HG03066 (cell line): ENCODE data around the gene SCAP.
"Not testable (repeated sequence)": the region's sequence is repeated elsewhere in the genome, so short reads cannot be mapped to it uniquely, and the experiment has no call there.

Source experiments
- ATAC-seq: cut with Tn5 transposase; IDR thresholded peaks from one replicate; pipeline ENCODE4 v1.9.1; 2021; ENCODE audit warnings: low read depth; ENCODE audit not compliant: unreplicated experiment

The SCAP gene

GRCh38 chr3:47370887-47371697 lies 104.6 kb downstream of the SCAP start:
- no peak for ATAC-seq

DNA sequence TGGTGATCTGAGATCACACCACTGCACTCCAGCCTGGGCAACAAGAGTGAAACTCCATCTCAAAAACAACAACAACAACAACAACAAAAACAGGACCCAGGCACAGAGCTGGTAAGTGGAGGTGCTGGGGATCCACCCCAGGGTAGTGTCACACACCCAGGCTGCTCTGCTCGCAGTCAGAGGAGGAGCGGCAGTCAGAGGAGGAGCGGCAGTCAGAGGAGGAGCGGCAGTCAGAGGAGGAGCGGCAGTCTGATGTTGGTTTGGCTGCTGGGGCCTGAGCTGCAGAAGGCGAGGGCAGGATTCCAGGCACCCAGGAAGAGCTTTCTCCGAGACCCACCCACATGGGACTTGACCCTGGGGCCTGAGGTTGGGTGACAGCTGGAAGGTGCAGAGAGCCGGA lies 105.7 kb downstream of the SCAP start:
- ATAC-seq: not testable (repeated sequence)

DNA sequence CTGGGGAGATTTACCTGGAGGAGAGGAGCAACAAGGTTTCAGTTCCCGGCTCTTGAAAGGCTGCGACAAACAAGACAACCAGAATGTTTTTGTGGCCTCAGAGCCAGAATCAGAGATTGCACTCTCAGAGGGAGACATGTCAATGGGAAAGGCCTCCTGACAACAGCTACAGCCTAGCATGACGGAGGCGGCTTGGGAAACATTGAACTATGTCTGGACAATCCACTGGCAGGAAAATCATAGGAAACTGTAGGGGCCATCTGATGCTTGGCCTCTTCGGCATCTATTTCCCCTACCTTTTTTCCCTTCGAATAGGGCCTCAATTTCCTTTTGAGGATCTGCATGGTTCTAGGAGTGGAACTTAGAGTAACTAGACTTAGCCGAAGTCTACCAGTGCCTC lies 108.1 kb downstream of the SCAP start:
- no peak for ATAC-seq

- ATAC-seq: no peak
Measured at GRCh38 chr3:47366833-47367232, 108.9 kb downstream of the SCAP start.

- ATAC-seq: no peak
Measured at GRCh38 chr3:47365213-47366153, 110.3 kb downstream of the SCAP start.
